Measurements from ENCODE around the gene COLGALT1.

The COLGALT1 gene

GRCh38 chr19:17599780-17600179 lies 44.3 kb downstream of the COLGALT1 start:
- no peak for DNase-seq (ENCODE audit: low spot score)

- DNase-seq (ENCODE audit: low spot score) = no peak
These were observed 46.2 kb downstream of the COLGALT1 start for GRCh38 chr19:17601683-17602082.

- DNase-seq (ENCODE audit: low spot score) = no peak
These were observed 46.8 kb downstream of the COLGALT1 start for GRCh38 chr19:17602217-17602616.

GRCh38 chr19:17602872-17603510 lies 47.5 kb downstream of the COLGALT1 start:
- no peak for DNase-seq (ENCODE audit: low spot score)

- DNase-seq (ENCODE audit: low spot score) = no peak
These were observed 49.0 kb downstream of the COLGALT1 start for GRCh38 chr19:17604372-17605025.

GRCh38 chr19:17605117-17605516 lies 49.7 kb downstream of the COLGALT1 start:
- DNase-seq (ENCODE audit: low spot score) = no peak

GRCh38 chr19:17605761-17606589 lies 50.5 kb downstream of the COLGALT1 start:
- DNase-seq (ENCODE audit: low spot score) = no peak

GRCh38 chr19:17606590-17607185 lies 51.2 kb downstream of the COLGALT1 start:
- no peak for DNase-seq (ENCODE audit: low spot score)

- DNase-seq (ENCODE audit: low spot score) = no peak
These were observed 52.5 kb downstream of the COLGALT1 start for GRCh38 chr19:17607936-17608335.

GRCh38 chr19:17610384-17610783 lies 54.9 kb downstream of the COLGALT1 start:
- no peak for DNase-seq (ENCODE audit: low spot score)

- DNase-seq (ENCODE audit: low spot score) = no peak
These were observed 56.2 kb downstream of the COLGALT1 start for GRCh38 chr19:17611462-17612244.

GRCh38 chr19:17614476-17614875 lies 59.0 kb downstream of the COLGALT1 start:
- DNase-seq (ENCODE audit: low spot score) = no peak

- no peak for DNase-seq (ENCODE audit: low spot score)
These were observed 60.6 kb downstream of the COLGALT1 start for GRCh38 chr19:17615889-17616685.

GRCh38 chr19:17616686-17616960 lies 61.2 kb downstream of the COLGALT1 start:
- DNase-seq (ENCODE audit: low spot score) = no peak

- DNase-seq (ENCODE audit: low spot score) = no peak
These were observed 61.7 kb downstream of the COLGALT1 start for GRCh38 chr19:17616961-17617806.

GRCh38 chr19:17617807-17618192 lies 62.4 kb downstream of the COLGALT1 start:
- DNase-seq (ENCODE audit: low spot score) = no peak

GRCh38 chr19:17618281-17618903 lies 62.9 kb downstream of the COLGALT1 start:
- no peak for DNase-seq (ENCODE audit: low spot score)

GRCh38 chr19:17618936-17619335 lies 63.5 kb downstream of the COLGALT1 start:
- DNase-seq (ENCODE audit: low spot score) = no peak

GRCh38 chr19:17620696-17621095 lies 65.2 kb downstream of the COLGALT1 start:
- DNase-seq (ENCODE audit: low spot score) = no peak

Measured in putamen (tissue), 1 donor.